H1 (cell line): ENCODE data around the gene ANKH. TPM values are rescaled to one million over a fixed set of nuclear protein-coding genes. Genes with fewer than 3 reads are reported as not detected.

ENCODE experiments used
- CTCF ChIA-PET: fragments of 300-600 bp; sonication (Branson Sonifier 250); formaldehyde crosslinking; loops from one replicate; lab custom pipeline; 2021; ENCODE audit not compliant: partially characterized antibody; lab: Charles Lee
- POLR2A ChIA-PET: fragments of 300-600 bp; sonication (Branson Sonifier 250); formaldehyde crosslinking; loops from one replicate; lab custom pipeline; 2021; ENCODE audit warnings: inconsistent platforms; ENCODE audit not compliant: partially characterized antibody; lab: Charles Lee
- DNase-seq, 2 experiments: peaks; one replicate each; pipeline versions ENCODE4 v3.0.0 to v3.0.0-alpha.2; 2010 to 2022; ENCODE audit warnings: low spot score in 2 of 2, low read depth in 1 of 2, mixed read lengths in 1 of 2
- FAIRE-seq: peaks from 2 replicates; lab custom pipeline; 2011; peaks lifted over from hg19 to GRCh38; lab: Jason Lieb, UNC
- H2AFZ ChIP-seq: 2 replicates; pipeline ENCODE4 v1.8.1; 2012; ENCODE audit warnings: low read length, inconsistent platforms
- H2AK5ac ChIP-seq: 2 replicates; pipeline ENCODE4 v1.6.1; 2013; ENCODE audit warnings: low read depth, low read length
- H2BK120ac ChIP-seq: replicated peaks from 2 replicates; pipeline ENCODE3; 2013; ENCODE audit warnings: low read depth, low read length, inconsistent platforms
- H2BK12ac ChIP-seq: 2 replicates; pipeline ENCODE4 v1.6.1; 2013; ENCODE audit warnings: low read depth, low read length
- H2BK15ac ChIP-seq: 2 replicates; pipeline ENCODE4 v1.6.1; 2013; ENCODE audit warnings: low read length
- H2BK20ac ChIP-seq: 2 replicates; pipeline ENCODE4 v1.6.1; 2013; ENCODE audit warnings: low read length
- H2BK5ac ChIP-seq: 2 replicates; pipeline ENCODE4 v1.6.1; 2013; ENCODE audit warnings: low read depth, low read length
- H3K14ac ChIP-seq: 2 replicates; pipeline ENCODE4 v1.6.1; 2013; ENCODE audit warnings: inconsistent platforms; ENCODE audit not compliant: insufficient read length
- H3K18ac ChIP-seq: 2 replicates; pipeline ENCODE4 v1.6.1; 2013; ENCODE audit warnings: low read length; ENCODE audit errors: extremely low read depth
- H3K23ac ChIP-seq: 2 replicates; pipeline ENCODE4 v1.6.1; 2013; ENCODE audit warnings: inconsistent platforms; ENCODE audit not compliant: insufficient read length
- H3K23me2 ChIP-seq: 2 replicates; pipeline ENCODE4 v1.6.1; 2013; ENCODE audit warnings: low read depth, low read length
- H3K27ac ChIP-seq: 2 replicates; pipeline ENCODE4 v1.6.1; 2011; ENCODE audit warnings: low read depth, low read length, inconsistent platforms
- H3K27me3 ChIP-seq, 4 experiments: replicated peaks in 1 of 4; 1 replicate in 1 of 4; 2 replicates in 3 of 4; pipeline versions ENCODE4 v1.6.1 to v1.8.1; 2011 to 2013; ENCODE audit warnings: low read length in 3 of 4, mild to moderate bottlenecking in 3 of 4, inconsistent platforms in 2 of 4, mixed read lengths in 2 of 4, moderate library complexity in 1 of 4; ENCODE audit not compliant: control insufficient read depth in 3 of 4, insufficient read depth in 3 of 4; ENCODE audit errors: extremely low read depth in 1 of 4
- H3K36me3 ChIP-seq, 4 experiments: 2 replicates each; pipeline versions ENCODE4 v1.6.1 to v1.8.1; 2011 to 2013; ENCODE audit warnings: mild to moderate bottlenecking in 4 of 4, low read length in 3 of 4, moderate library complexity in 2 of 4, control low read depth in 1 of 4, inconsistent platforms in 1 of 4; ENCODE audit not compliant: insufficient read depth in 4 of 4, control insufficient read depth in 2 of 4
- H3K4ac ChIP-seq: replicated peaks from 2 replicates; pipeline ENCODE3; 2013; ENCODE audit warnings: low read length, low read depth, mixed read lengths, inconsistent platforms; ENCODE audit not compliant: insufficient read length
- H3K4me1 ChIP-seq, 4 experiments: replicated peaks in 1 of 4; 1 replicate in 1 of 4; 2 replicates in 3 of 4; pipeline versions ENCODE4 v1.6.1 to v1.8.1; 2011 to 2013; ENCODE audit warnings: low read length in 3 of 4, inconsistent platforms in 2 of 4, mixed read lengths in 1 of 4; ENCODE audit not compliant: insufficient read depth in 4 of 4, control insufficient read depth in 3 of 4
- H3K4me2 ChIP-seq, 2 experiments: 2 replicates each; pipeline versions ENCODE4 v1.6.1 to v1.8.1; 2011 to 2013; ENCODE audit warnings: low read depth in 2 of 2, low read length in 2 of 2, control low read depth in 1 of 2, inconsistent platforms in 1 of 2, mild to moderate bottlenecking in 1 of 2; ENCODE audit not compliant: insufficient read depth in 1 of 2
- H3K4me3 ChIP-seq, 4 experiments: fragments of 200-600, 300-600 bp in 1 of 4; sonication (generic), shearing (Covaris generic), sonication (Bioruptor Twin) in 1 of 4; 2 replicates each; pipeline versions ENCODE4 v1.5.1 to v1.8.1; 2011 to 2016; ENCODE audit warnings: low read length in 4 of 4, low read depth in 3 of 4, control low read depth in 2 of 4, inconsistent platforms in 2 of 4, mild to moderate bottlenecking in 2 of 4, mixed read lengths in 1 of 4, moderate library complexity in 1 of 4; ENCODE audit not compliant: insufficient read depth in 2 of 4; ENCODE audit errors: extremely low read depth in 1 of 4
- H3K56ac ChIP-seq: replicated peaks from 2 replicates; pipeline ENCODE3; 2013; ENCODE audit warnings: low read depth, mild to moderate bottlenecking, mixed read lengths, low read length, inconsistent platforms; ENCODE audit not compliant: insufficient read length
- H3K79me1 ChIP-seq: 2 replicates; pipeline ENCODE4 v1.6.1; 2013; ENCODE audit warnings: low read depth, low read length, control low read depth
- H3K79me2 ChIP-seq, 2 experiments: 2 replicates each; pipeline versions ENCODE4 v1.6.1 to v1.8.1; 2012 to 2013; ENCODE audit warnings: low read length in 2 of 2, mild to moderate bottlenecking in 2 of 2, inconsistent platforms in 1 of 2; ENCODE audit not compliant: insufficient read depth in 2 of 2, control insufficient read depth in 1 of 2
- H3K9ac ChIP-seq, 4 experiments: replicated peaks in 1 of 4; 1 replicate in 1 of 4; 2 replicates in 3 of 4; pipeline versions ENCODE4 v1.6.1 to v1.8.1; 2011 to 2013; ENCODE audit warnings: low read depth in 3 of 4, low read length in 3 of 4, control low read depth in 2 of 4, mild to moderate bottlenecking in 2 of 4, moderate library complexity in 2 of 4, inconsistent platforms in 1 of 4; ENCODE audit errors: extremely low read depth in 1 of 4
- H3K9me3 ChIP-seq, 2 experiments: 2 replicates each; pipeline versions ENCODE4 v1.6.1 to v1.8.1; 2012 to 2013; ENCODE audit warnings: mild to moderate bottlenecking in 2 of 2, moderate library complexity in 2 of 2, control low read depth in 1 of 2, inconsistent platforms in 1 of 2, low read depth in 1 of 2, low read length in 1 of 2, mixed read lengths in 1 of 2; ENCODE audit not compliant: insufficient read depth in 2 of 2
- H4K20me1 ChIP-seq, 2 experiments: replicated peaks in 1 of 2; 2 replicates each; pipeline versions ENCODE3 to v1.8.1; 2011 to 2013; ENCODE audit warnings: inconsistent platforms in 2 of 2, low read length in 2 of 2, mild to moderate bottlenecking in 1 of 2; ENCODE audit not compliant: insufficient read depth in 2 of 2, control insufficient read depth in 1 of 2
- H4K5ac ChIP-seq: 2 replicates; pipeline ENCODE4 v1.6.1; 2013; ENCODE audit warnings: low read length, low read depth, mixed read lengths, inconsistent platforms; ENCODE audit not compliant: insufficient read length
- H4K8ac ChIP-seq: 2 replicates; pipeline ENCODE4 v1.8.0; 2013; ENCODE audit warnings: mild to moderate bottlenecking, moderate library complexity, low read length, inconsistent platforms; ENCODE audit not compliant: insufficient read depth; ENCODE audit errors: extremely low read depth
- H4K91ac ChIP-seq: replicated peaks from 2 replicates; pipeline ENCODE3; 2013; ENCODE audit warnings: low read length, mixed read lengths, inconsistent platforms; ENCODE audit not compliant: insufficient read length
- CEBPB ChIP-seq: IDR thresholded peaks from 2 replicates; pipeline ENCODE4 v1.6.1; 2012; ENCODE audit warnings: low read depth, low read length
- CTCF ChIP-seq, 3 experiments: IDR thresholded peaks; 1 replicate in 2 of 3; 2 replicates in 1 of 3; pipeline versions ENCODE4 v1.5.1 to v1.6.1; 2011; ENCODE audit warnings: low read length in 3 of 3, mild to moderate bottlenecking in 3 of 3, inconsistent platforms in 2 of 3, low read depth in 1 of 3, moderate library complexity in 1 of 3; ENCODE audit not compliant: insufficient read depth in 1 of 3; ENCODE audit errors: control extremely low read depth in 1 of 3
- GTF2F1 ChIP-seq: IDR thresholded peaks from 2 replicates; pipeline ENCODE4 v1.6.1; 2012; ENCODE audit warnings: low read depth, low read length, improper control_type of control experiment, borderline replicate concordance
- KDM1A ChIP-seq: fragments of 200-600, 300-600 bp; sonication (generic); IDR thresholded peaks from 2 replicates; pipeline ENCODE4 v1.7.1; 2016; ENCODE audit warnings: mild to moderate bottlenecking, low read length, borderline replicate concordance
- KDM4A ChIP-seq: IDR thresholded peaks from one replicate; pipeline ENCODE4 v1.7.1; 2012; ENCODE audit warnings: low read depth, mild to moderate bottlenecking, moderate library complexity, low read length, inconsistent platforms; ENCODE audit not compliant: severe bottlenecking
- MAX ChIP-seq: IDR thresholded peaks from 2 replicates; pipeline ENCODE4 v1.6.1; 2012; ENCODE audit warnings: inconsistent platforms
- PHF8 ChIP-seq: fragments of 200-600 bp; sonication (generic); conservative IDR thresholded peaks from 2 replicates; pipeline ENCODE4 v1.7.1; 2012; ENCODE audit warnings: low read depth, mild to moderate bottlenecking, inconsistent platforms, low read length, moderate library complexity
- POLR2A ChIP-seq, 2 experiments: IDR thresholded peaks; 1 replicate in 1 of 2; 2 replicates in 1 of 2; pipeline ENCODE4 v1.6.1; 2011; ENCODE audit warnings: low read depth in 2 of 2, low read length in 2 of 2, mild to moderate bottlenecking in 2 of 2; ENCODE audit errors: control extremely low read depth in 1 of 2
- RBBP5 ChIP-seq: IDR thresholded peaks from 2 replicates; pipeline ENCODE4 v1.7.1; 2012; ENCODE audit warnings: low read depth, mild to moderate bottlenecking, inconsistent platforms, low read length, moderate library complexity, borderline replicate concordance
- TAF7 ChIP-seq: optimal IDR thresholded peaks from 2 replicates; pipeline ENCODE3; 2011; ENCODE audit warnings: low read depth, mild to moderate bottlenecking, inconsistent platforms, low read length, moderate library complexity, borderline replicate concordance
- WGBS, 2 experiments: shearing (Covaris generic) in 1 of 2; methylation state at CpG; one replicate each; pipeline versions ENCODE4 v1.1.6 to v1.1.7; 2013 to 2015; ENCODE audit warnings: low lambda C conversion rate in 2 of 2, mixed read lengths in 2 of 2, inconsistent platforms in 1 of 2, low coverage in 1 of 2, missing lambda C conversion rate in 1 of 2; ENCODE audit not compliant: insufficient replicate concordance in 2 of 2, insufficient coverage in 1 of 2, insufficient read length in 1 of 2; ENCODE audit errors: extremely low coverage in 1 of 2, missing lambda C conversion rate in 1 of 2; 5-methylcytosine and 5-hydroxymethylcytosine counted together
- polyA plus RNA-seq, 7 experiments: library from polyadenylated mRNA; depleted of rRNA in 3 of 7; stranded (reverse) in 5 of 7; unstranded in 2 of 7; fragments of >200 nt in 5 of 7; fragments of 200-250 nt in 2 of 7; gene quantifications; 1 replicate in 5 of 7; 2 replicates in 1 of 7; 4 replicates in 1 of 7; pipeline versions ENCODE4 v1.2.1 to v1.2.3, GENCODE V29; 2011 to 2013; ENCODE audit warnings: missing spikeins in 2 of 7, mixed read lengths in 2 of 7
- total RNA-seq: library from RNA; stranded (reverse); fragmentation: NEBNext Ultra II Directional; extraction: Animal tissue kit (Norgen Biotek cat#: 25700); gene quantifications from 2 replicates; pipeline ENCODE4 v1.2.1, GENCODE V29; 2021

The ANKH gene
- total and polyA plus RNA-seq, 2 of the 8 experiments (the other 6 are each of a cell fraction or from before 2014, with no cell fraction given), result 5.3 to 13.0 TPM

GRCh38 chr5:14678773-14679334, 192.7 kb downstream of the ANKH start:
- H2AFZ ChIP-seq, result no peak overlapping the region
- no peak overlapping the region for H3K14ac ChIP-seq
- H3K4me2 ChIP-seq, result no peak overlapping the region
- peaks cover 3 to 5% (median 3%) of the 10 kb centered on the region in 4 experiments; a peak in 5 of 7 replicates for H3K4me1 ChIP-seq
- no peak overlapping the region for H3K4me3 ChIP-seq
- no peak overlapping the region for H3K56ac ChIP-seq
- H2BK20ac ChIP-seq, result no peak overlapping the region
- H2BK5ac ChIP-seq, result no peak overlapping the region
- no peak overlapping the region for H3K27ac ChIP-seq
- H3K9me3 ChIP-seq, result no peaks in the 10 kb centered on the region
- H3K79me1 ChIP-seq, result peaks cover 5% of the 10 kb centered on the region; the same call in 1 of the 2 replicates
- no peak overlapping the region for H2BK120ac ChIP-seq
- H3K9ac ChIP-seq, result no peak overlapping the region
- FAIRE-seq (no peak), DNase-seq (no peak)
- H2AK5ac ChIP-seq, result no peak overlapping the region
- no peak overlapping the region for H3K4ac ChIP-seq
- no peak overlapping the region for H4K5ac ChIP-seq
- no peak overlapping the region for H4K8ac ChIP-seq
- ChIA-PET CTCF (interaction anchor here (1.1 to 1.2 kb wide), 3 partner anchors 12 to 328 kb away, joined by 3 read pairs; no protein-coding TSS in a partner anchor), POLR2A (no interaction called here)
- no peak overlapping the region for H4K91ac ChIP-seq
- WGBS, 2 experiments, result 90% methylated on average over 5 of the region's 5 CpGs; no CpG with 5 or more reads in 1 of the 2 experiments
- H3K18ac ChIP-seq, result no peak overlapping the region
- H4K20me1 ChIP-seq, result peaks cover 1 to 4% of the 10 kb centered on the region in 2 experiments
- H3K23me2 ChIP-seq, result no peaks in the 10 kb centered on the region
- no peak overlapping the region for H3K23ac ChIP-seq
- H3K36me3 ChIP-seq, result peaks cover 0 to 14% (median 7%) of the 10 kb centered on the region in 4 experiments; a peak in 6 of 8 replicates
- H2BK15ac ChIP-seq, result no peak overlapping the region
- no peaks in the 10 kb centered on the region for H3K27me3 ChIP-seq
- peaks cover 0 to 28% of the 10 kb centered on the region in 2 experiments; a peak in 2 of 4 replicates for H3K79me2 ChIP-seq
- no peak overlapping the region for H2BK12ac ChIP-seq
- no peak for TF ChIP-seq RBBP5
- no peak for TF ChIP-seq CTCF (IDR thresholded peaks at IDR 0.05; ENCODE audit: control extremely low read depth in 1 of 3, insufficient read depth in 1 of 3, low read depth in 1 of 3, low read length in 3 of 3)
- no peak for TF ChIP-seq POLR2A (IDR thresholded peaks at IDR 0.05; ENCODE audit: control extremely low read depth in 1 of 2, low read depth in 2 of 2, low read length in 2 of 2)
- TF ChIP-seq TAF7, result no peak
- no peak for TF ChIP-seq MAX
- no peak for TF ChIP-seq KDM4A
- no peak for TF ChIP-seq CEBPB
- TF ChIP-seq KDM1A, result no peak
- no peak for TF ChIP-seq PHF8
- TF ChIP-seq GTF2F1, result no peak
